ENCODE results near the gene USP40. TPM values are rescaled to one million over a fixed set of nuclear protein-coding genes. Genes with fewer than 3 reads are reported as not detected.
"Not testable (repeated sequence)": the region's sequence is repeated elsewhere in the genome, so short reads cannot be mapped to it uniquely, and the experiment has no call there.

USP40 gene, protein sequence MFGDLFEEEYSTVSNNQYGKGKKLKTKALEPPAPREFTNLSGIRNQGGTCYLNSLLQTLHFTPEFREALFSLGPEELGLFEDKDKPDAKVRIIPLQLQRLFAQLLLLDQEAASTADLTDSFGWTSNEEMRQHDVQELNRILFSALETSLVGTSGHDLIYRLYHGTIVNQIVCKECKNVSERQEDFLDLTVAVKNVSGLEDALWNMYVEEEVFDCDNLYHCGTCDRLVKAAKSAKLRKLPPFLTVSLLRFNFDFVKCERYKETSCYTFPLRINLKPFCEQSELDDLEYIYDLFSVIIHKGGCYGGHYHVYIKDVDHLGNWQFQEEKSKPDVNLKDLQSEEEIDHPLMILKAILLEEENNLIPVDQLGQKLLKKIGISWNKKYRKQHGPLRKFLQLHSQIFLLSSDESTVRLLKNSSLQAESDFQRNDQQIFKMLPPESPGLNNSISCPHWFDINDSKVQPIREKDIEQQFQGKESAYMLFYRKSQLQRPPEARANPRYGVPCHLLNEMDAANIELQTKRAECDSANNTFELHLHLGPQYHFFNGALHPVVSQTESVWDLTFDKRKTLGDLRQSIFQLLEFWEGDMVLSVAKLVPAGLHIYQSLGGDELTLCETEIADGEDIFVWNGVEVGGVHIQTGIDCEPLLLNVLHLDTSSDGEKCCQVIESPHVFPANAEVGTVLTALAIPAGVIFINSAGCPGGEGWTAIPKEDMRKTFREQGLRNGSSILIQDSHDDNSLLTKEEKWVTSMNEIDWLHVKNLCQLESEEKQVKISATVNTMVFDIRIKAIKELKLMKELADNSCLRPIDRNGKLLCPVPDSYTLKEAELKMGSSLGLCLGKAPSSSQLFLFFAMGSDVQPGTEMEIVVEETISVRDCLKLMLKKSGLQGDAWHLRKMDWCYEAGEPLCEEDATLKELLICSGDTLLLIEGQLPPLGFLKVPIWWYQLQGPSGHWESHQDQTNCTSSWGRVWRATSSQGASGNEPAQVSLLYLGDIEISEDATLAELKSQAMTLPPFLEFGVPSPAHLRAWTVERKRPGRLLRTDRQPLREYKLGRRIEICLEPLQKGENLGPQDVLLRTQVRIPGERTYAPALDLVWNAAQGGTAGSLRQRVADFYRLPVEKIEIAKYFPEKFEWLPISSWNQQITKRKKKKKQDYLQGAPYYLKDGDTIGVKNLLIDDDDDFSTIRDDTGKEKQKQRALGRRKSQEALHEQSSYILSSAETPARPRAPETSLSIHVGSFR
- 10 to 100 TPM; 17.3 to 39.0 (median 22.3) TPM for polyA plus RNA-seq (ENCODE audit: insufficient read length in 10 of 10)
- long read RNA-seq, donor 1, partial matches to known transcripts = 0 of 1 reads
- long read RNA-seq, donor 1, other reads (novel, unspliced or antisense) = 0 of 1 reads
- long read RNA-seq, donor 2 = 0 reads
- long read RNA-seq, donor 3 = 0 reads
- long read RNA-seq, donor 4, partial matches to known transcripts = 0 of 1 reads
- long read RNA-seq, donor 4, other reads (novel, unspliced or antisense) = 0 of 1 reads
- long read RNA-seq, donor 5 = 0 reads
- long read RNA-seq, donor 6, partial matches to known transcripts = 0 of 1 reads
- long read RNA-seq, donor 6, other reads (novel, unspliced or antisense) = 0 of 1 reads
- long read RNA-seq, donor 7 = 0 reads
- long read RNA-seq, donor 8 = 0 reads
- long read RNA-seq, donor 9 = 0 reads

DNA sequence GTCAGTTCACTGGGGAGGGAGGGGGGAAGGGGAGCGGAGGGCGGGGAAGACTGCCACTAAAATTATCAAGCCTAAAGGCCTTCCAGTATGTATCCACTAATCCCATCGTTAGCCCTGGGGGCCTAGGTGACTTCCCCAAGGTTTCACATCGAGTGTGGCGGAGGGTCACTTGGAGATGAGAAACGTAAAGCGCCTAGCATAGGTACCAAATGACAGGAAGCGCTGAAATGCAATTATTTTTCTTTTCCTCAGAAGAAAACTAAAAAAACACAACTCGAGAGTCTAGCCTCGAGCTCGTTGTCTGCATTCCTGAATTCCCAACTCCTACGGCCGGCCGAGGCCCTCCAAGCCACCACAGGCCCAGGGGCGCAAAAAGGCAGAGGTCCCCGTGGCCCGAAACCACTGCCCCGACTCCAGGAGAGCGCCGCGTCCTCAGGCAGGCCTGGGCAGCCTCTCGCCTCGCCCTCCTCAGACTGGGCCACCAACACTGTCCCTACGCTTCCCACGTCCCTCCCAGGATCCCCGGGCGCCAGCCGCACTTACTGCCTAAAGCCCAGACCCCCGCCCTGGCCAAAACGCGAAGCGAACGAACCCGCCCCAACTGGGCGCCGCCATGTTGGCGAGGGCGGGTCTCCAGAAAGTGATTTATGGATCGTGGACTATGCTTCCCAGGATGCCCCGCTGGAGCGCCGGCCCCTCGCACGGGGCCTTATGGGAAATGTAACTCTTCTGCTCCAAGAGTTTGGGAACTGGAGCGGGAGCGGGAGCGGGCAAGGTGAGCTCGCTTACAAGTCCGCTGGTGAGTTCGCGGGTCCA is at the start of gene USP40:
Gene USP40 (minus strand): TSS at position 642 of the 816 bp plus-strand sequence. CDS start 1,228 bp downstream, outside the sequence.
- DNase-seq = peak; percentile 91 to 97 (median 92)

DNA sequence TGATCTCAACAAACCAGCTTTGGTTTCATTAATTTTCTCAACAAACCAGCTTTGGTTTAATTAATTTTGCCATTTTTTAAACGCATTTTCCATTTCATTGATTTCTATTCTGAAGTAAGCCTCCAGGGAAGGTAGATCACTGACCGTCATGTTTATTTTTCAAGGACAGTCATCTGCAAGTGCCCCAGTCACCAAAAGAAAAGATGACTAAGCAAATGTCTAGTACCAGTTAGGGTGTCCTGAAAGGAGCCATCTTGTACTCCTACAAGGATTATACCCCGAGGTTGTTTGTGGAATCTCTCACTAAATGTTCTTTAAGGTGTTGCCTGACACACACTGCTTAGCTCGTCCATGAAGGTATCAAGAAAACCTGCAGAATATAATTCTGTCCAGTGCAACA is 44.7 kb upstream of the USP40 start:
- no peak for DNase-seq

DNA sequence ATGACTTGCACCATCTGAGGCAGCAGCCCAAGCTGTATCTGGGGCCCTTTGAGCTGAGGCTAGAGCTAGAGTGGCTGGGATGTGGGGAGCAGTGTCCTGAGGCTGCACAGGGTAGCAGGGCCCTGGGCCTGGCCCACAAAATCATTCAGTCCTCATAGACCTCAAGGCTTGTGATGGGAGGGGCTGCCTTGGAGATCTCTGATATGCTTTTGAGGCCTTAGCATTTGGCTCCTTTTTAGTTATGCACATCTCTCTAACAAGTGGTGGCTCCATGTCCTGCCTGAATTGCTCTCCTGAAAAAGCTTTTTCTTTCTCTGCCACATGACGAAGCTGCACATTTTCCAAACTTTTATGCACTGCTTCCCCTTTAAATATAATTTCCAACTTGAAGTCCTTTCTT is 39.1 kb upstream of the USP40 start:
- no peak for DNase-seq

DNA sequence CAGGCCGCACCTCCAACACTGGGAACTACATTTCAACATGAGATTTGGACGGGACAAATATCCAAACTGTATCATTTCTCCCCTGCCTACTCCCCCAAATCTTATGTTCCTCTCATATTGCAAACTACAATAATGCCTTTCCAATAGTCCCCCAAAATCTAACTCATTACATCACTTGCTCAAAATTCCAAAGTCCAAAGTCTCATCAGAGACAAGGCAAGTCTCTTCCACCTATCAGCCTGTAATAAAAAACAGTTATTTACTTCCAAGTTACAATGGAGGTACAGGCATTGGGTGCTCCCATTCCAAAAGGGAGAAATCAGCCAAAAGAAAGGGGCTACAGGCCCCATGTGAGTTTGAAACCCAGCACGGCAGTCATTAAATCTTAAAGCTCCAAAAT is 38.2 kb upstream of the USP40 start:
- no peak for DNase-seq

DNA sequence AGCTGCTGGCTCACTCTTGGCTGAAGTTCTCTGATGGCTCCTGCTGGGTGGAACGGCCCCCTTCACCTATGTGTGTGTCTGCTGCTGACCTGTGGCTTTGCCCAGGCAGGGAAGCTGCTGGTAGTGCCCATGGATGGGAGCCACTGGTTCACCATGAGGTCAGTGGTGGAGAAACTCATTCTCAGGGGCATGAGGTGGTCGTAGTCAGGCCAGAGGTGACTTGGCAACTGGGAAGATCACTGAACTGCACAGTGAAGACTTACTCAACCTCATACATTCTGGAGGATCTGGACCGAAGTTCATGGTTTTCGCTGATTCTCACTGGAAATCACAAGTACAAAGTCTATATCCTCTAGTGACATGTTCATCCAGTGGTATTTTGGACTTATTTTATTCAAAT is 36.9 kb upstream of the USP40 start:
- DNase-seq = no peak

DNA sequence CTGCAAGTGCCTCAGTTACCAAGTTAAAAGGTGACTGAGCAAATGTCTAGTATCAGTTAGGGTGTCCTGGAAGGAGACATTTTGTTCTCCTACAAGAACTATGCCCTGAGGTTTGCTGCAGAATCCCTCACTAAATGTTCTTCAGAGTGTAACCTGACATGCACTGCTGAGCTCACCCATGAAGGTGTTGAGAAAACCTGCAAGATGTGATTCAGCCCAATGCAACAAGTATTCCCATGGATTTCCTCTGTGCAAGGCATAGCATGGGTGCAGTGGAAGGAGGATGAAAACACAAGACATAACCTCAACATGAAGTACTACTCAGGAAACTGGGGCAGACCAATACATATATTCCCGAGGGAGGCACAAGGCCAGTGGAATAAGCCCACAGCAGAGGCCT is 35.5 kb upstream of the USP40 start:
- DNase-seq = no peak

DNA sequence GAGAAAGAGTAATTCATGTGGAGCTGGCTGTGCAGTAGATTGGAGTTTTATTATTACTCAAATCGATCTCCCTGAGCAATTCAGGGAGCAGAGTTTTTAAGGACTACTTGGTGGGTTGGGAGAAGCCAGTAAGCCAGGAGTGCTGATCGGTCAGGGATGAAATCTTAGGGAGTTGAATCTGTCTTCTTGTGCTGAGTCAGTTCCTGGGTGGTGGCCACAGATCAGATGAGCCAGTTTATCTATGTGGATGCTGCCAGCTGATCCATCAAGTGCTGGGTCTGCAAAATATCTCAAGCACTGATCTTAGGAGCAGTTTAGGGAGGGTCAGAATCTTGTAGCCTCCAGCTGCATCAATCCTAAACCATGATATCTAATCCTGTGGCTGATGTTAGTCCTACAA is 33.8 kb upstream of the USP40 start:
- DNase-seq = no peak

DNA sequence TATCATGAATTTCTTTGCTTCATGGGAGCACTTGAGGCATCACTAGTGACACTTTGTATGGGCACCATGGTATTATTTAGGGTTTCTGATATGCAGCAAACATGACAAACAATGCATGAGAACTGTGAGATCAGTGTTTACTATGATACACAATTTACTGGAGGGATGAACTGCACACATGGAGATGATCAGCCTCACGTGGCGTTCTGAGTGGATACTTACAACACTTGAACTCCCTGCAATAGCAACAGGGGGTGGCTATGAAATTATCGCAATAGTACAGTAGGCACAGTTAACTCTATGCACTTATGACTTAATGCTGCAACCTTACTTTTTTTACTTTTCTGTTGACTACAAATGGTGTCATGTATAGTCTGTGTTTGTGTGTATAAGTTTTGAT is 32.4 kb upstream of the USP40 start:
- DNase-seq = no peak

DNA sequence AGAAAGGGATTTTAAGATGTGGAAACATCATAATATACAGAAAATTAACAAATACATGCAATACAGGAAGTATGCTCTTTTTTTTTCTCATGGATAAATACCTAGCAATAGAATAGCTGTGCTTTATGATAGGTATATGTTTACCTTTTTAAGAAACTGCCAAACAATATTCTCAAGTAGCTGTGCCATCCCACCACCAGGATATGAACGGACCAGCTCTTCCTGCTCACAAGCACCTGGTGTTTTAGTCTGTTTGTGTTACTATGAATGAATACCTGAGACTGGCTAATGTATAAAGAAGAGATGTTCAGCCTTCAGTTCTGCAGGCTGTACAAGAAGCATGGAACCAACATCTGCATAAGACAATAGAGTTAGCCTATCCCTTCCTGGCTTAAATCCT is 30.9 kb upstream of the USP40 start:
- DNase-seq = no peak

DNA sequence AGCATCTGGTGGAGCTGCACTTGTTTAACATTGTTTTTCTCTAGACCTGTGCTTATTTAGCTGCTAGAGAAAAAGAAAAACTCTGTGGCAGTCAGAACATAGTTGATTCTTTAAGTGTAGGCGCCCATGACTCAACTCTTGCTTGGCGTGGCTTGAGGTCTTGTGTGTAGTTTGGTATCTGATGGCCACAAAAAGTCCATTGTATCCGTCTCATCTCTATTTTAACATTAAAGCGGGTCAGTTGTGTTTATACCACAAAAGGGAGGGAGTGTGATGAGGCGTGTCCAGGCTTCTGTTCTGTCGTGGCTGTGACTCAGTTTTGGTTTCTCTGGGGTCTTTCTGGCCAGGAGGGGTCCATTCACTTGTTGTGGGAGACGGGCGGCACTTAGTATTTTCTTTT is 26.6 kb upstream of the USP40 start:
- DNase-seq = no peak

DNA sequence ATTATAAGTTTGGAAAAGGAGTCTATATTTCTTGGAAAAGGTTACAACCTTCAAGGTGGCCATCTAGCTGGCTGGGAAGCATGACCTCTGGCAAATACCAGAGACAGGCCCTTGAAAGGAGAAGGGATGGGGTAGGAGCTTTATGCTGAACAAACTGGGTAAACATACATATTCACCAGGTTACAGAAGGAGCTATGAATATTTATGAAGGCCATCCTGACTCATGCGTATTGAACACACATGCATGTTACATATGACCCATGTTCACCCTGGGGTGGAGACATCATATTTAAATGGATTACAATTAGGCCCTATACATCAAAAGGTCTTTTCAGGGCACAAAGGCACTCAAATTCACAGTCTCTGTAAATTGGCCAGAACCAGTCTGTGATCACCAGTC is 26.1 kb upstream of the USP40 start:
- DNase-seq = not testable (repeated sequence)

DNA sequence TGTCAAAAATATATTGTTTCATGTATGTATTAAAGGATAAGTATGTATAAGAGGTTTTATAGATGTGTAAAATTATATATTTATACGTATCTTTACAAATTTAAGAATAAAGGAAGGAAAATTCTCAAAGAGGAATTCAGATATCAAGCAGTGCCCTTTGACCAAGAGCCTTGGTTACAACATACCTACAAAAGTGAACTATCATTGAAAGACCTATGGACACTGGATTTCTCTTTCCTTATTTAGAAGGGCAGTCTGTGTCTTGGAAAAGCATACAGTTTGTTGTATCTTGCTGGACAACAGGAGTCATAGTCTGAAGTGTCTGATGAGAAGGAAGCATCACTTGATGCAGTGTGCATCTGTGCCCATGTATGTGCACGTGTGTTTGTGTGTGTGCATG is 21.8 kb upstream of the USP40 start:
- DNase-seq = no peak

DNA sequence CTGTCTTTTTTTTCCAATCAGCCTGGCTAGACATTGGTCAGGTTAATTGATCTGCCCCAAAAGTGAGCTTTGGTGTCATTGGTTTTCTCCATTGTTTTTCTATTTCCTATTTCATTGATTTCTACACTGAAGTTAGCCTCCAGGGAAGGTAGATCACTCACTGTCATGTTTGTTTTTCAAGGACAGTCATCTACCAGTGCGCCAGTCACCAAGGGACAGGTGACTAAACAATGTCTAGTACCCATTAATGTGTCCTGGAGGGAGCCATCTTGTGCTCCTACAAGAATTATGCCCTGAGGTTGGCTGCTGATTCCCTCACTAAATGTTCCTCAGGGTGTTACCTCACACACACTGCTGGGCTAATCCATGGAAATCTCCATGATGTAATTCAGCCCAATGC is 17.6 kb upstream of the USP40 start:
- DNase-seq = no peak

DNA sequence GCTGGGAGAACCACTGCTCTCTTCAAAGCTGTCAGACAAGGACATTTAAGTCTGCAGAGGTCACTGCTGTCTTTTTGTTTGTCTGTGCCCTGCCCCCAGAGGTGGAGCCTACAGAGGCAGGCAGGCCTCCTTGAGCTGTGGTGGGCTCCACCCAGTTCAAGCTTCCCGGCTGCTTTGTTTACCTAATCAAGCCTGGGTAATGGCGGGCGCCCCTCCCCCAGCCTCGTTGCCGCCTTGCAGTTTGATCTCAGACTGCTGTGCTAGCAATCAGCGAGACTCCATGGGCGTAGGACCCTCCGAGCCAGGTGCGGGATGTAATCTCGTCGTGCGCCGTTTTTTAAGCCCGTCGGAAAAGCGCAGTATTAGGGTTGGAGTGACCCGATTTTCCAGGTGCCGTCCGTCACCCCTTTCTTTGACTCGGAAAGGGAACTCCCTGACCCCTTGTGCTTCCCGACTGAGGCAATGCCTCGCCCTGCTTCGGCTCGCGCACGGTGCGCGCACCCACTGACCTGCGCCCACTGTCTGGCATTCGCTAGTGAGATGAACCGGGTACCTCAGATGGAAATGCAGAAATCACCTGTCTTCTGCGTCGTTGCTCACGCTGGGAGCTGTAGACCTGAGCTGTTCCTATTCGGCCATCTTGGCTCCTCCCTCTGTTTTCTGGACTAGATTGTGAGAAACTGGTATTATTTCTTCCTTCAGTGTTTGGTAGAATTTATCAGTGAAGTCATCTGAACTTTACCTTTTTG is 16.8 kb upstream of the USP40 start:
- not testable (repeated sequence) for DNase-seq

DNA sequence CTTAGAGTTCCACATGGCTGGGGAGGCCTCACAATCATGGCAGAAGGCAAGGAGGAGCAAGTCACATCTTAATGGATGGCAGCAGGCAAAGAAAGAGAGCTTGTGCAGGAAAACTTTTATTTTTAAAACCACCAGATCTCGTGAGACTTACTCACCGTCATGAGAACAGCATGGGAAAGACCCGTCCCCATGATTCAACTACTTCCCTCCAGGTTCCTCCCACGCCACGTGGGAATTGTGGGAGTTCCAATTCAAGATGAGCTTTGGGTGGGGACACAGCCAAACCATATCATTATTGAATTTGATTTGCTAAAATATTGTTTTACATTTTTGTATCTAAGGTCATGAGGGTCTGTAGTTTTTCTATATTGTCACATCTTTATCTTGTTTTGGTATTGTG is 10.8 kb upstream of the USP40 start:
- not testable (repeated sequence) for DNase-seq

DNA sequence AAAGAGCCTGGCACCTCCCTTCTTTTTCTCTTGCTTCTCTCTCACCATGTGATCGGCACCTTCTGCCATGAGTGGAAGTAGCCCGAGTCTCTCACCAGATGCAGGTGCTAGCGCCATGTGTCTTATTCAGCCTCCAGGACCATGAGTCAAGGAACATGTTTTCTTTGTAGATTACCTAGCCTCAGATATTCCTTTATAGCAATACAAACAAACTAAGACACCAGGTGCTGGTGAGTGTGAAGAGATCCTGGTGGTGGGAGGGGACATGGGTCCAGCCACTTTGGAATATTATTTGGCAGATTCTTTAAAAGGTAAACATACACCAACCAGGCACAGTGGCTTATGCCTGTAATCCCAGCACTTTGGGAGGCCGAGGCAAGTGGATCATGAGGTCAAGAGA is 5.9 kb upstream of the USP40 start:
- DNase-seq = no peak

DNA sequence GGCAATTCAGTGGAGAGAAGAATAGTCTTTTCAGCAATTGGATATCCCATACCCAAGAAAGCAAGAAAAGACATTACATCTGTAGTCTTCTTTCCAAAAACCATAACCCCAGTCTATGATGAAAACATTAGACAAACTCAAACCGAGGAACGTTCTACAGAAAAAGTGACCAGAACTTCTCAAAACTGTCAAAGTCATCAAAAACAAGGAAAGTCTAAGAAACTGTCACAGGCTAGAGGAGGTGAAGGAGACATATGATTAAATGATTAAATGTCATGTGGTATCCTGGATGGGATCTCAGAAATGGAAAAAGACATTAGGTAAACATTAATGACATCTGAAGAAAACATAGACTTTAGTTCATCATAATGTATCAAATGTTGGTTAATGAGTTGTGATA is 4.9 kb upstream of the USP40 start:
- no peak for DNase-seq

DNA sequence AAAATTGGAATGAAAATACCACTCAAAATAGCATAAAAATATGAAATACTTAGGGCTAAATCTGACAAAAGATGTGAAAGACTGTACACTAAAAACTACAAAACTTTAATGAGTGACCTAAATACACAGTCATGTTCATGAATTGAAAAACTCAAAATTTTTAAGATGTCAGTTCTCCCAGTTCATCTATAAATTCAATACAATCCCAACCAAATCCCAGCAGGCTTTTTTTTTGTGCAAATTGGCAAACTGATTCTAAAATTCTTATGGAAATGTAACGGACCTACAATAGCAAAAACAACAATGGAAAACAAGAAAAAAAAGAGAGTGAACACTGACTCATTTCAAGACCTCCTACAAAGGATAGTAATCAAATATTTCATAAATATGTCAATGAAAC is 4.4 kb upstream of the USP40 start:
- DNase-seq = no peak

DNA sequence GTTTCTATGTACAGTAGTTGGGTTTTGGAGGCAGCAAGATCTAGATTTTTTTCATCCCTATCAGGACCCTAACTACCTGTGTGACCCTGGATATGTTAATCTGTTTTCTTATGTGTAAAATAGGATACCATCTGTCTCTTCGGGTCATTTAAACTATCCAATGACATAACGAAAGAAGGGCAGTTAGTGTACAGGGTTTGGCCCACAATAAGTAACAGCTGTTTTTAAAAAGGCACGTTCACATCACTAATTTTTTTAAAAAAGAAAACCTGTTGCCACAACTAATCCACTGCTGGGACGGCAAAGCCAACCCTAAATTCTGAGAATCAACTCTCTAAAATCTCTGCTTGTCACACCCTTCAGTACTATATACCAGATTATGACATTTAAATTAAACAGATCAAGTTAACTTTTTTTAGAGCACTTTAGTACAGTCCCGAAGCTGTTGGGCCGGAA is 869 bp downstream of the USP40 start:
- DNase-seq = no peak
